LNCaP clone FGC (cell line): Measurements from ENCODE around the gene ASXL1.

Experiments
- DNase-seq: peaks from one replicate; pipeline ENCODE4 v3.0.0-alpha.2; 2011; ENCODE audit warnings: low read depth
- H3K4me3 ChIP-seq: 2 replicates; pipeline ENCODE4 v1.5.1; 2011; ENCODE audit warnings: mild to moderate bottlenecking, low read depth, low read length, control low read depth
- CTCF ChIP-seq: IDR thresholded peaks from 2 replicates; pipeline ENCODE4 v1.5.1; 2012; ENCODE audit warnings: mild to moderate bottlenecking; ENCODE audit not compliant: control insufficient read depth, insufficient read depth; ENCODE audit errors: extremely low read depth

Gene ASXL1

DNA sequence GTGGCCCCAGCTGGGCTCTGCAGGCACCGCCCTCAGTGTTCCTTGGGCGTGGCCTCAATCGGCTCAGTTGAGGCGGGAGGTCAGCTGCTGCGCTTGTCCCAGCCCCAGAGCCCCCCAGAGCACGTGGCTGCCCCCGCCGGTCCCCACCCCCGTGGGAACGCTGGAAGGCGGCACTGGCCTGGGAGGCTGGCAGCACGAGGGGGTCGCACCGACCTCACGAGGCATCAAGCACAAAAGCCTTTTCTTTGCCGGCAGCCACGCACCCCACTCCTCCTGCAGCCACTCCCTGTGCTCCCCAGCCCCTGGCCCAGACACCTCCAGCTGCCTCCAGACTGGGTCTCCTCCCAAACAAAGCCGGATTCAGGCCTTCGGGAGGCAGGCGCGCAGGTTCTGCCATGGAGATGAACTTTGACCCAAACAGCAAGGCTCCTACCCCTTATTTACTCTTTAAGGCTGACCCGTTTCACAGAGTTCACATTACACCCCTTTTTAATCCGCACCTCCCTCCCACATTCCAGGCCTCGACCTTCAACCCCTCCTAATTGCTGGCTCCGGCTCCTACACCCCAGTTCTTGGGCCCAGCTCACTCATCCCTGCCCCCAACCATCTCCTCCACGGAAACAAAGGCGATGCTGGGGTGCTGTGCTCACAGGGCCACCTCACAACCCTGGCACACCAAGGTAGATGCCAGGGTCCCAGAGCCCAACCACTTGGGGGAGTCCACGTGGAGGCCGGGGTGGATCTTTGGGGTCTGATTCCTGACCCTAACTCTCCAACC, 115.3 kb downstream of the ASXL1 start:
- no peak overlapping the region for H3K4me3 ChIP-seq
- DNase-seq = no peak
- no peak for TF ChIP-seq CTCF

DNA sequence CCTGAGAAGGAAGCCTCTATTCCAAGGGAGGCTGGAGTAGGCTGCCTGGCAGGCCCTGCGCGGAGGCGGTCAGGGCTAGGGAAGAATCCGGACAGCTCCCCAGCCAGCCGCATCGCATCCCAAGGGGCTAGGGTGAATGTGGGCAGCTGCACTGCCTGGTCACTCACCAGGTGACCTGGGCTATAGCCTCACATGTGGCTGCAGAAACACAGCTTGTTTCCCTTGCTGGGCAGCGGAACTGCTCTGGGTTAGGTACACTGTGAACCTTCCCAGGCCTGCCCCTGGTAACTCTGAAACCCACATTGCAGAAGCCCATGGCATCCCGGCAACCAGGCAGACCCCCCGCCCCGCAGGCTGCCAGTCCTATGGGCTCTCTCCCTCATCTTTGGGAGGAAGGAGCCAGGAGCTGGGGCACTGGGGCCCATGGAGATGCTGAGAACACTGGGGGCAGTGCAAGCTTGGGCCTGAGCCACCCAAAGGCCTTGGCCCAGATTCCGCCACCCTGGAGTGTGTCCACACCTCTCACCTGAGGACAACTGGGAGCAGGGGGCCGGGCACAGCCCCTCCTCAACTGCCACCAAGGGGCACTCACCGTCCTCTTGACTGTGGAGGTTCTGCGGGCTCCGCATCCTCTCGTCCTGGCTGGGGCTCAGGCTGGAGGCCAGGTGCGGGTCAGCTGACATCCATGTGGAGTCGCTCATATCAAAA, 116.0 kb downstream of the ASXL1 start:
- no peak for DNase-seq
- TF ChIP-seq CTCF = no peak
- H3K4me3 ChIP-seq = no peak overlapping the region

- no peak for TF ChIP-seq CTCF
- no peak for DNase-seq
- H3K4me3 ChIP-seq = no peak overlapping the region
These were observed 116.5 kb downstream of the ASXL1 start for GRCh38 chr20:32474717-32474966.

DNA sequence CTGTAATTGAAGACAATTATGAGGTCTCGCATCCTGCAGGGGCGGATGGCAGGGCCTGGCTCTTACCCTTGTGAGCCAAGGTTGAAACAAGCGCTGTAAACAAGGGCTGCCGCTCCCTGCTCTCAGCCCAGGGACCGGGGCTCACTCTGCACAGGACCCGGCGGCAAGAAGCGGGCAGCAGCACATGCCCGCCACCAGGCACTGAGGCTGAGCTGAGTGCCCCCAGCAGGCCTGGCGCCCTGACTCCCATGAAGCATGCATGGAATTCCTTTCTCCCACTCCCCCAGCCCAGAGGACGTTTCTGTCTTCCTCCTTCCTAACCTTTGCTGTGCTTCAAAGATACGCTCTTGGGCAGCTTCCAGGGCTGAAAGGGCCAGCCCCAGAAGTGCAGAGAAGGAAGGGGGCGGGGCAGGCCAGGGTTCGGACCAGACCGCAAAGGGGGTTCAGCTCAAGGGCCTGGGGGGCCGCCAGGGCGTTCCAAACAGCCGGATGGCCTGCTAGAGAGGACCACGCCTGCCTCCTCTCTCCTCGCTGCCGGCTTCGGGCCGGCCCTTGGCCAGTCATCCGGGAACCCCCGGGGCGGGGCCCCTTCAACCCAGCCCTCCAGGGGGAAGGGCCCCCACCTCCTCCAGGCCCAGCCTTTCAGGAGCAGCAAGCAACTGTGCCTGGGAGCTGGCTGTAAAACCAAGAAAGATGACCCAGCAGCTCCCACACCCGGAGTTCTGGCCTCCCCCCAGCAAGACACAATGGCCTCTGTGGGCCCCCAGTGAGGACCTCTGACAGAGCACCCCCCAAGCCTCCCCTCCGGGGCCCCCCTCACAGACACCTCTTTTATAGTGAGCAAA, 117.1 kb downstream of the ASXL1 start:
- DNase-seq = no peak
- H3K4me3 ChIP-seq = no peak overlapping the region
- no peak for TF ChIP-seq CTCF

DNA sequence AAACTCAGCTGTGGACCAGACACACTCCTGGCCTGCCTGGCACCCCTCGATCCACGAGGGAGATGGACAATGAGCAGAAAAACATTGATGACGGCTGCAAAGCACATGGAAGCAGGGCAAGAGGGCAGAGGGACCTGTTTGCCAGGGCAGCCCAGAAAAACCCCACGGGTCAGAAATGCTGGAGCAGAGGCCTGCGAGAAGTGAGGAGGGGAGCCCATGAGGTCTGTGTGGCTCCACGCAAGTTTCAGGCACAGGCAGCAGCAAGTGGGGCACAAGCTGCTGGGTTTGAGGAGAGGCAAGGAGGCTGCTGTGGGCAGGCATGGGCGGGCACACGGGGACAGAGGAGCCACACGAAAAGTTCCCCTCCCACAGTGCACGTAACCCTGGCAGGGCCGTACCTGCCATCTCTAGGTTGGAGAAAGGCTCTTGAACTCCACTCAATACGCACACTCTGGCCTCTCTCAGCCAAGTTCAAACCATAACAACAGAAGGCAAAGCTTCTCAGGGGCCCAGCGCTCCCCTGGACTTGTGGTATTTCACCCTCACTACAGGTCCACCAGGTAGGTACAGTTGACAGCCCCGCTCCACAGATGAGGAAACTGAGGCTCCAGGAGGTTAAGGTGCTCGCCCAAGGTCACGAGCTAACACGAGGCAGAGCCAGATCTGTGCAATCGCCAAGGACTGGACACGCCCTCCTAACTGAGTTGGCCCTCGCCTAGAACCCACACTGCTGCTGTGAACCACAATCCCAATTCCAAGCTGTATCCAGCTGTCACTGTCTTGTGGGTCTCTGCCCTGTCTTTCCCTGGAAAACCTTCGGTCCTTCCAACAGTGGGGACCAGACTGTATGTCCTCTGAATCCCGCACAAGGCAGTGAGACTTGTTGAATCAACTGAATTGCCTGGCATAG, 118.8 kb downstream of the ASXL1 start:
- no peak for TF ChIP-seq CTCF
- no peak for DNase-seq
- H3K4me3 ChIP-seq = no peak overlapping the region

- no peak for DNase-seq
- no peak for TF ChIP-seq CTCF
- H3K4me3 ChIP-seq = no peak overlapping the region
These were observed 119.7 kb downstream of the ASXL1 start for GRCh38 chr20:32477594-32478512.
